DND-41 (cell line): ENCODE results near the gene C19orf73.

ENCODE experiments used
- CTCF ChIP-seq: IDR thresholded peaks from 2 replicates; pipeline ENCODE4 v1.5.1; 2012; ENCODE audit warnings: borderline replicate concordance, low read length, moderate library complexity, mild to moderate bottlenecking; ENCODE audit not compliant: poor library complexity, severe bottlenecking; ENCODE audit errors: extremely low read depth
- EZH2 ChIP-seq: IDR thresholded peaks from 3 replicates; pipeline ENCODE4 v1.6.1; 2012; ENCODE audit warnings: borderline replicate concordance, low read depth, mild to moderate bottlenecking, moderate library complexity, low read length, inconsistent platforms; ENCODE audit not compliant: severe bottlenecking

- TF ChIP-seq CTCF (no peak), EZH2 (no peak)
Measured at GRCh38 chr19:49102303-49102702, 16.6 kb downstream of the C19orf73 start.
